ENCODE results near the gene HOXC9. TPM values are rescaled to one million over a fixed set of nuclear protein-coding genes. Genes with fewer than 3 reads are reported as not detected.

HOXC9 gene
- total and polyA plus RNA-seq, 9 of the 15 experiments (the other 6 are each of a cell fraction or from before 2014, with no cell fraction given): 1.1 to 10.5 (median 9.3) TPM

DNA sequence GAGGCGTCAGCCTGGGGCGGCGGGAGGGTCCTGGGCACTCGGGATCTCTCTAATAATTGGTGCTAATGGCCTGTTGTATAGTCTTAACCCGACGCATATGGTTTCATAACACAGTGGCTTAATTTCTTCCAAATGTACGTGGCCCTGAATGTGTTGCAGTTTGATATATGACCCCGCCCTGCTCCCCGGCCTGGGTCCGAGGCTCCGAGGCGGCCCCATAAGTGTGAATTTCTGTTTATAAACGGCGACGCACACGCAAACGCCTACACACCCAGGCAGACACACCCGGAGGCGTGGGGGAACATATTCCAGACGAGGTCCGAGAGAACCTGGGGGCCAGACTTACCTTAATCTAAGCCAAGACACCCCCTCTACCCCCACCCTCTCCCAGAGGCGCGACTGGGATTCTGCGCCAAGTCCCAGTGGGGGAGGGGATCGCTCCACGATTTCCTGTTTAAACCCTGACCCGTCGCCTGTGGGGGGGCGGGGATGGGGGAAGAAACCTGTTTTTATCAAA is 18.6 kb downstream of the HOXC9 start (continued):
- TF ChIP-seq, protein P1, sequence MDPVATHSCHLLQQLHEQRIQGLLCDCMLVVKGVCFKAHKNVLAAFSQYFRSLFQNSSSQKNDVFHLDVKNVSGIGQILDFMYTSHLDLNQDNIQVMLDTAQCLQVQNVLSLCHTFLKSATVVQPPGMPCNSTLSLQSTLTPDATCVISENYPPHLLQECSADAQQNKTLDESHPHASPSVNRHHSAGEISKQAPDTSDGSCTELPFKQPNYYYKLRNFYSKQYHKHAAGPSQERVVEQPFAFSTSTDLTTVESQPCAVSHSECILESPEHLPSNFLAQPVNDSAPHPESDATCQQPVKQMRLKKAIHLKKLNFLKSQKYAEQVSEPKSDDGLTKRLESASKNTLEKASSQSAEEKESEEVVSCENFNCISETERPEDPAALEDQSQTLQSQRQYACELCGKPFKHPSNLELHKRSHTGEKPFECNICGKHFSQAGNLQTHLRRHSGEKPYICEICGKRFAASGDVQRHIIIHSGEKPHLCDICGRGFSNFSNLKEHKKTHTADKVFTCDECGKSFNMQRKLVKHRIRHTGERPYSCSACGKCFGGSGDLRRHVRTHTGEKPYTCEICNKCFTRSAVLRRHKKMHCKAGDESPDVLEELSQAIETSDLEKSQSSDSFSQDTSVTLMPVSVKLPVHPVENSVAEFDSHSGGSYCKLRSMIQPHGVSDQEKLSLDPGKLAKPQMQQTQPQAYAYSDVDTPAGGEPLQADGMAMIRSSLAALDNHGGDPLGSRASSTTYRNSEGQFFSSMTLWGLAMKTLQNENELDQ (CRISPR knock-in tag; IDR thresholded peaks at IDR 0.05; ENCODE audit: borderline replicate concordance): no peak
- no peak for TF ChIP-seq ZNF695 (CRISPR knock-in tag; IDR thresholded peaks at IDR 0.05)
- TF ChIP-seq, protein P2, sequence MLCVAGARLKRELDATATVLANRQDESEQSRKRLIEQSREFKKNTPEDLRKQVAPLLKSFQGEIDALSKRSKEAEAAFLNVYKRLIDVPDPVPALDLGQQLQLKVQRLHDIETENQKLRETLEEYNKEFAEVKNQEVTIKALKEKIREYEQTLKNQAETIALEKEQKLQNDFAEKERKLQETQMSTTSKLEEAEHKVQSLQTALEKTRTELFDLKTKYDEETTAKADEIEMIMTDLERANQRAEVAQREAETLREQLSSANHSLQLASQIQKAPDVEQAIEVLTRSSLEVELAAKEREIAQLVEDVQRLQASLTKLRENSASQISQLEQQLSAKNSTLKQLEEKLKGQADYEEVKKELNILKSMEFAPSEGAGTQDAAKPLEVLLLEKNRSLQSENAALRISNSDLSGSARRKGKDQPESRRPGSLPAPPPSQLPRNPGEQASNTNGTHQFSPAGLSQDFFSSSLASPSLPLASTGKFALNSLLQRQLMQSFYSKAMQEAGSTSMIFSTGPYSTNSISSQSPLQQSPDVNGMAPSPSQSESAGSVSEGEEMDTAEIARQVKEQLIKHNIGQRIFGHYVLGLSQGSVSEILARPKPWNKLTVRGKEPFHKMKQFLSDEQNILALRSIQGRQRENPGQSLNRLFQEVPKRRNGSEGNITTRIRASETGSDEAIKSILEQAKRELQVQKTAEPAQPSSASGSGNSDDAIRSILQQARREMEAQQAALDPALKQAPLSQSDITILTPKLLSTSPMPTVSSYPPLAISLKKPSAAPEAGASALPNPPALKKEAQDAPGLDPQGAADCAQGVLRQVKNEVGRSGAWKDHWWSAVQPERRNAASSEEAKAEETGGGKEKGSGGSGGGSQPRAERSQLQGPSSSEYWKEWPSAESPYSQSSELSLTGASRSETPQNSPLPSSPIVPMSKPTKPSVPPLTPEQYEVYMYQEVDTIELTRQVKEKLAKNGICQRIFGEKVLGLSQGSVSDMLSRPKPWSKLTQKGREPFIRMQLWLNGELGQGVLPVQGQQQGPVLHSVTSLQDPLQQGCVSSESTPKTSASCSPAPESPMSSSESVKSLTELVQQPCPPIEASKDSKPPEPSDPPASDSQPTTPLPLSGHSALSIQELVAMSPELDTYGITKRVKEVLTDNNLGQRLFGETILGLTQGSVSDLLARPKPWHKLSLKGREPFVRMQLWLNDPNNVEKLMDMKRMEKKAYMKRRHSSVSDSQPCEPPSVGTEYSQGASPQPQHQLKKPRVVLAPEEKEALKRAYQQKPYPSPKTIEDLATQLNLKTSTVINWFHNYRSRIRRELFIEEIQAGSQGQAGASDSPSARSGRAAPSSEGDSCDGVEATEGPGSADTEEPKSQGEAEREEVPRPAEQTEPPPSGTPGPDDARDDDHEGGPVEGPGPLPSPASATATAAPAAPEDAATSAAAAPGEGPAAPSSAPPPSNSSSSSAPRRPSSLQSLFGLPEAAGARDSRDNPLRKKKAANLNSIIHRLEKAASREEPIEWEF (CRISPR knock-in tag; IDR thresholded peaks at IDR 0.05): no peak
- TF ChIP-seq BRD4 (IDR thresholded peaks at IDR 0.05): peak; percentile 90
- TF ChIP-seq CHD4 (IDR thresholded peaks at IDR 0.05; ENCODE audit: insufficient read depth, insufficient replicate concordance, low read depth, low read length, poor library complexity, severe bottlenecking): peak; percentile 76
